Measurements from ENCODE around the gene ZNF235. TPM values are rescaled to one million over a fixed set of nuclear protein-coding genes. Genes with fewer than 3 reads are reported as not detected.

The ZNF235 gene
- total and polyA plus RNA-seq, 2 donors (not counting 3 experiments of a cell fraction or from before 2014, with no cell fraction given), result 2.0 to 5.2 TPM

- no peaks in the 10 kb centered on the region for H3K9me1 ChIP-seq (replicated peaks; ENCODE audit: control insufficient read depth, extremely low read depth, insufficient read depth, low read length)
- CTCF ChIA-PET, result interaction anchor here (1.3 to 1.4 kb wide), 2 partner anchors 47 to 141 kb away, joined by 3 to 4 read pairs; partner anchors contain the start of gene ZNF226
- DNase-seq (ENCODE audit: low read depth, low spot score), result no peak
- H3K4me3 ChIP-seq (replicated peaks in 1 of 3; ENCODE audit: insufficient read depth in 1 of 3, low read depth in 1 of 3, low read length in 3 of 3), result peak overlapping the region in 2 of 3 experiments; percentile 7 to 23
- no peaks in the 10 kb centered on the region for H3K9me3 ChIP-seq (replicated peaks; ENCODE audit: control insufficient read depth, insufficient read depth, low read length)
- POLR2A ChIA-PET, result interaction anchor here (0.5 kb wide), 2 partner anchors 407 to 478 kb away, joined by 4 to 7 read pairs; partner anchors contain the start of gene ZNF283
- peaks cover 5% of the 10 kb centered on the region for H3K4me1 ChIP-seq (ENCODE audit: control insufficient read depth, extremely low read depth, insufficient read depth, low read length)
- peak overlapping the region; percentile 69 for H2AFZ ChIP-seq (ENCODE audit: low read depth, low read length)
- H3K4me2 ChIP-seq (ENCODE audit: insufficient read depth, low read length), result peak overlapping the region; percentile 97
- intact Hi-C loops (cut with micrococcal nuclease) (loop anchor here (1.0 to 10.0 kb wide), 6 partner anchors 45 to 301 kb away; partner anchors contain the start of genes ZNF112, ZNF225, ZNF226 and ZNF227), dilution Hi-C loops (cut with MboI; ENCODE audit: extremely low pct_ligation_motif_present, low sequenced_read_pairs) (no loop called here)
- H3K27me3 ChIP-seq (ENCODE audit: control insufficient read depth in 2 of 2, insufficient read depth in 2 of 2, low read length in 2 of 2), result no peaks in the 10 kb centered on the region
- no peaks in the 10 kb centered on the region for H4K20me1 ChIP-seq (replicated peaks; ENCODE audit: control insufficient read depth, extremely low read depth, insufficient read depth, low read length)
- H3K9ac ChIP-seq (replicated peaks; ENCODE audit: extremely low read depth, insufficient read depth, low read length), result no peak overlapping the region
- no peaks in the 10 kb centered on the region for H3K36me3 ChIP-seq (ENCODE audit: control insufficient read depth in 2 of 2, extremely low read depth in 1 of 2, insufficient read depth in 2 of 2, low read length in 2 of 2)
- no peak overlapping the region for H3K27ac ChIP-seq (ENCODE audit: insufficient read depth, low read depth, low read length)
- no peaks in the 10 kb centered on the region for H3K79me2 ChIP-seq (ENCODE audit: control insufficient read depth, insufficient read depth, low read length)
- no TSS peak for BruUV-seq (replicated peaks)
- TF ChIP-seq MAX (IDR thresholded peaks at IDR 0.05; ENCODE audit: insufficient read depth, insufficient read length) (no peak), CTCF (IDR thresholded peaks at IDR 0.05; ENCODE audit: extremely low read depth in 1 of 2, insufficient read depth in 1 of 2, low read depth in 1 of 2, low read length in 2 of 2) (no peak)
- FAIRE-seq, result no peak
These were observed 632 bp upstream of the ZNF235 start for GRCh38 chr19:44305457-44305856.

- Histone ChIP-seq H3K27me3 (ENCODE audit: control insufficient read depth in 2 of 2, insufficient read depth in 2 of 2, low read length in 2 of 2) (no peaks in the 10 kb centered on the region), H3K4me1 (ENCODE audit: control insufficient read depth, extremely low read depth, insufficient read depth, low read length) (peaks cover 5% of the 10 kb centered on the region), H3K9me1 (replicated peaks; ENCODE audit: control insufficient read depth, extremely low read depth, insufficient read depth, low read length) (no peaks in the 10 kb centered on the region), H3K4me3 (replicated peaks in 1 of 3; ENCODE audit: insufficient read depth in 1 of 3, low read depth in 1 of 3, low read length in 3 of 3) (peak overlapping the region; percentile 76 to 95 (median 82)), H4K20me1 (replicated peaks; ENCODE audit: control insufficient read depth, extremely low read depth, insufficient read depth, low read length) (no peaks in the 10 kb centered on the region), H3K9me3 (replicated peaks; ENCODE audit: control insufficient read depth, insufficient read depth, low read length) (no peaks in the 10 kb centered on the region), H3K27ac (ENCODE audit: insufficient read depth, low read depth, low read length) (peak overlapping the region; percentile 63), H3K36me3 (ENCODE audit: control insufficient read depth in 2 of 2, extremely low read depth in 1 of 2, insufficient read depth in 2 of 2, low read length in 2 of 2) (peaks cover 0 to 1% of the 10 kb centered on the region in 2 experiments), H3K79me2 (ENCODE audit: control insufficient read depth, insufficient read depth, low read length) (no peaks in the 10 kb centered on the region), H3K9ac (replicated peaks; ENCODE audit: extremely low read depth, insufficient read depth, low read length) (peak overlapping the region; percentile 67), H2AFZ (ENCODE audit: low read depth, low read length) (peak overlapping the region; percentile 100), H3K4me2 (ENCODE audit: insufficient read depth, low read length) (peak overlapping the region; percentile 97)
- POLR2A ChIA-PET, result interaction anchor here (1.1 kb wide), 1 partner anchor 139 kb away, joined by 3 read pairs; the partner anchor contains the start of gene ZNF226
- no peak for DNase-seq (ENCODE audit: low read depth, low spot score)
- no TSS peak for BruUV-seq (replicated peaks)
- intact Hi-C loops (cut with micrococcal nuclease), result loop anchor here (1.0 to 10.0 kb wide), 7 partner anchors 43 to 299 kb away; partner anchors contain the start of genes ZNF224, ZNF226, ZNF227 and ZNF230
- FAIRE-seq, result no peak
- dilution Hi-C loops (cut with MboI; ENCODE audit: extremely low pct_ligation_motif_present, low sequenced_read_pairs), result no loop called here
- CTCF ChIA-PET, result interaction anchor here (1.4 kb wide), 2 partner anchors 92 to 139 kb away, joined by 4 to 5 read pairs; partner anchors contain the start of genes ZNF226 and ZNF227
- TF ChIP-seq MAX (IDR thresholded peaks at IDR 0.05; ENCODE audit: insufficient read depth, insufficient read length), result no peak
- no peak for TF ChIP-seq POLR2AphosphoS5 (IDR thresholded peaks at IDR 0.05; ENCODE audit: insufficient read depth, low read depth, low read length)
- no peak for TF ChIP-seq JUN (IDR thresholded peaks at IDR 0.05; ENCODE audit: borderline replicate concordance, insufficient read depth, insufficient read length, low read depth)
- TF ChIP-seq POLR2A (IDR thresholded peaks at IDR 0.05; ENCODE audit: low read depth, low read length), result no peak
- no peak for TF ChIP-seq EZH2 (IDR thresholded peaks at IDR 0.05; ENCODE audit: borderline replicate concordance, low read depth, low read length, severe bottlenecking)
- TF ChIP-seq CTCF (IDR thresholded peaks at IDR 0.05; ENCODE audit: extremely low read depth in 1 of 2, insufficient read depth in 1 of 2, low read depth in 1 of 2, low read length in 2 of 2), result no peak
- no peak for TF ChIP-seq MYC (IDR thresholded peaks at IDR 0.05; ENCODE audit: low read depth, low read length)
- TF ChIP-seq FOS (IDR thresholded peaks at IDR 0.05; ENCODE audit: borderline replicate concordance, insufficient read depth, low read length), result no peak
- no peak for TF ChIP-seq GATA2 (IDR thresholded peaks at IDR 0.05; ENCODE audit: insufficient read depth, insufficient read length, low read depth, low read length)
These were observed 753 bp downstream of the ZNF235 start for GRCh38 chr19:44303976-44304568.

All from endothelial cell of umbilical vein (primary cell).